ENCODE results near the gene CEMIP2. TPM values are rescaled to one million over a fixed set of nuclear protein-coding genes. Genes with fewer than 3 reads are reported as not detected.

Gene CEMIP2
- total RNA-seq, 1 experiment from 2014 or later: 14.8 TPM

DNA sequence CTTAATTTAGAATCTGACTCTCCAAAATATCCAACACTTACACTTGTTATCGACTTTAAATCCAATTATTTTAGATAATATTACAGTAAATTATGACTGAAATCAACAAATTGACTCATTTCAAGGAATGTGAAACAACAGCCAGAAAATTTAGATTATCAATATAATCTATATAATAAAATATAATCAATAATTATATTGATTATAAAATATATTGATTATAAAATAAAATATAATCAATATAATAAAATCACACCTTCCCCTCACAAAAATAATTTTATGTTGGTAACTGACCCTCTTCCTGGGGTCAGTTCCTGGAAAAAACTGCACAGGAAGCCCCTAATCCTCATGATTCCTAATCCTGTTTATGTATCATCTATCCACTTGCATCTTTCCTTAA, 91.1 kb downstream of the CEMIP2 start:
- POLR2A ChIA-PET: no interaction called here
- CTCF ChIA-PET: no interaction called here
- intact Hi-C loops (cut with micrococcal nuclease; ENCODE audit: unreplicated experiment): no loop called here
- Histone ChIP-seq H3K27ac (ENCODE audit: low read length) (no peak overlapping the region), H3K4me3 (ENCODE audit: low read depth in 2 of 2, low read length in 2 of 2) (no peak overlapping the region), H3K36me3 (ENCODE audit: control insufficient read depth, insufficient read depth, low read length) (no peaks in the 10 kb centered on the region), H3K4me1 (ENCODE audit: control insufficient read depth, insufficient read depth, low read length) (no peaks in the 10 kb centered on the region; the same call in 1 of the 2 replicates), H3K9me3 (ENCODE audit: control insufficient read depth, insufficient read depth, low read depth, low read length) (no peaks in the 10 kb centered on the region), H3K27me3 (ENCODE audit: control insufficient read depth, insufficient read depth, low read length) (no peaks in the 10 kb centered on the region)
- no peak for DNase-seq (ENCODE audit: low read depth, low spot score)
- TF ChIP-seq SIN3A (IDR thresholded peaks at IDR 0.05; ENCODE audit: borderline replicate concordance, insufficient read depth, low read depth, low read length): no peak
- TF ChIP-seq, protein P1, sequence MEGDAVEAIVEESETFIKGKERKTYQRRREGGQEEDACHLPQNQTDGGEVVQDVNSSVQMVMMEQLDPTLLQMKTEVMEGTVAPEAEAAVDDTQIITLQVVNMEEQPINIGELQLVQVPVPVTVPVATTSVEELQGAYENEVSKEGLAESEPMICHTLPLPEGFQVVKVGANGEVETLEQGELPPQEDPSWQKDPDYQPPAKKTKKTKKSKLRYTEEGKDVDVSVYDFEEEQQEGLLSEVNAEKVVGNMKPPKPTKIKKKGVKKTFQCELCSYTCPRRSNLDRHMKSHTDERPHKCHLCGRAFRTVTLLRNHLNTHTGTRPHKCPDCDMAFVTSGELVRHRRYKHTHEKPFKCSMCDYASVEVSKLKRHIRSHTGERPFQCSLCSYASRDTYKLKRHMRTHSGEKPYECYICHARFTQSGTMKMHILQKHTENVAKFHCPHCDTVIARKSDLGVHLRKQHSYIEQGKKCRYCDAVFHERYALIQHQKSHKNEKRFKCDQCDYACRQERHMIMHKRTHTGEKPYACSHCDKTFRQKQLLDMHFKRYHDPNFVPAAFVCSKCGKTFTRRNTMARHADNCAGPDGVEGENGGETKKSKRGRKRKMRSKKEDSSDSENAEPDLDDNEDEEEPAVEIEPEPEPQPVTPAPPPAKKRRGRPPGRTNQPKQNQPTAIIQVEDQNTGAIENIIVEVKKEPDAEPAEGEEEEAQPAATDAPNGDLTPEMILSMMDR (IDR thresholded peaks at IDR 0.05): no peak
- TF ChIP-seq TCF7L2 (IDR thresholded peaks at IDR 0.05; ENCODE audit: low read depth, low read length): no peak
- no peak for TF ChIP-seq POLR2AphosphoS5 (IDR thresholded peaks at IDR 0.05; ENCODE audit: low read depth, low read length)
- TF ChIP-seq, protein P2, sequence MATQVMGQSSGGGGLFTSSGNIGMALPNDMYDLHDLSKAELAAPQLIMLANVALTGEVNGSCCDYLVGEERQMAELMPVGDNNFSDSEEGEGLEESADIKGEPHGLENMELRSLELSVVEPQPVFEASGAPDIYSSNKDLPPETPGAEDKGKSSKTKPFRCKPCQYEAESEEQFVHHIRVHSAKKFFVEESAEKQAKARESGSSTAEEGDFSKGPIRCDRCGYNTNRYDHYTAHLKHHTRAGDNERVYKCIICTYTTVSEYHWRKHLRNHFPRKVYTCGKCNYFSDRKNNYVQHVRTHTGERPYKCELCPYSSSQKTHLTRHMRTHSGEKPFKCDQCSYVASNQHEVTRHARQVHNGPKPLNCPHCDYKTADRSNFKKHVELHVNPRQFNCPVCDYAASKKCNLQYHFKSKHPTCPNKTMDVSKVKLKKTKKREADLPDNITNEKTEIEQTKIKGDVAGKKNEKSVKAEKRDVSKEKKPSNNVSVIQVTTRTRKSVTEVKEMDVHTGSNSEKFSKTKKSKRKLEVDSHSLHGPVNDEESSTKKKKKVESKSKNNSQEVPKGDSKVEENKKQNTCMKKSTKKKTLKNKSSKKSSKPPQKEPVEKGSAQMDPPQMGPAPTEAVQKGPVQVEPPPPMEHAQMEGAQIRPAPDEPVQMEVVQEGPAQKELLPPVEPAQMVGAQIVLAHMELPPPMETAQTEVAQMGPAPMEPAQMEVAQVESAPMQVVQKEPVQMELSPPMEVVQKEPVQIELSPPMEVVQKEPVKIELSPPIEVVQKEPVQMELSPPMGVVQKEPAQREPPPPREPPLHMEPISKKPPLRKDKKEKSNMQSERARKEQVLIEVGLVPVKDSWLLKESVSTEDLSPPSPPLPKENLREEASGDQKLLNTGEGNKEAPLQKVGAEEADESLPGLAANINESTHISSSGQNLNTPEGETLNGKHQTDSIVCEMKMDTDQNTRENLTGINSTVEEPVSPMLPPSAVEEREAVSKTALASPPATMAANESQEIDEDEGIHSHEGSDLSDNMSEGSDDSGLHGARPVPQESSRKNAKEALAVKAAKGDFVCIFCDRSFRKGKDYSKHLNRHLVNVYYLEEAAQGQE (IDR thresholded peaks at IDR 0.05; ENCODE audit: insufficient read depth in 1 of 2, low read depth in 2 of 2, low read length in 1 of 2): no peak
- no TSS peak for BruUV-seq (replicated peaks)
- in situ Hi-C loops (cut with HindIII; ENCODE audit: low pct_unique_long_range_greater_than_20kb, low sequenced_read_pairs): no loop called here
- no peak for ATAC-seq

DNA sequence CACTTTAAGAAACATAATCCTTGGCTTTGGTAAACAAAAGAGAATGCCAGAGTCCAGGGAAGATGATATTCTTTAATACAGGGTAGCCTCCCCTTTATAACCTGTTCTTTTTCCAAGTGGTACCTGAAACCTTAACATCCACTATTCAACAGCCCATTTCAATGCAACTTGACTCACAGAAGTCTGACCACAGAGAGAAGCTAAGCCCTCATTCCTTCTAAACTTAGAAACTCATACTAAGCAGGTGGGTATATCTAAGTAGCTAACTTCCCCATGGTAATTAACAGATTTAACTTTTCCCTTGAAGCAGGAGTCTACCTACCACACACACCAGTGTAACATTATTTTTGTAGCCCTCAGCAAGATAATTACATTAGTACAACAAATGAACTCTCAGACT, 91.9 kb downstream of the CEMIP2 start:
- Histone ChIP-seq H3K27me3 (ENCODE audit: control insufficient read depth, insufficient read depth, low read length) (no peaks in the 10 kb centered on the region), H3K4me1 (ENCODE audit: control insufficient read depth, insufficient read depth, low read length) (no peaks in the 10 kb centered on the region; the same call in 1 of the 2 replicates), H3K27ac (ENCODE audit: low read length) (no peak overlapping the region), H3K4me3 (ENCODE audit: low read depth in 2 of 2, low read length in 2 of 2) (no peak overlapping the region), H3K9me3 (ENCODE audit: control insufficient read depth, insufficient read depth, low read depth, low read length) (no peaks in the 10 kb centered on the region), H3K36me3 (ENCODE audit: control insufficient read depth, insufficient read depth, low read length) (no peaks in the 10 kb centered on the region)
- POLR2A ChIA-PET: no interaction called here
- no peak for ATAC-seq
- intact Hi-C loops (cut with micrococcal nuclease; ENCODE audit: unreplicated experiment): no loop called here
- in situ Hi-C loops (cut with HindIII; ENCODE audit: low pct_unique_long_range_greater_than_20kb, low sequenced_read_pairs): no loop called here
- no peak for DNase-seq (ENCODE audit: low read depth, low spot score)
- TF ChIP-seq TCF7L2 (IDR thresholded peaks at IDR 0.05; ENCODE audit: low read depth, low read length) (no peak), SIN3A (IDR thresholded peaks at IDR 0.05; ENCODE audit: borderline replicate concordance, insufficient read depth, low read depth, low read length) (no peak), POLR2AphosphoS5 (IDR thresholded peaks at IDR 0.05; ENCODE audit: low read depth, low read length) (no peak)
- BruUV-seq (replicated peaks): no TSS peak
- CTCF ChIA-PET: no interaction called here

DNA sequence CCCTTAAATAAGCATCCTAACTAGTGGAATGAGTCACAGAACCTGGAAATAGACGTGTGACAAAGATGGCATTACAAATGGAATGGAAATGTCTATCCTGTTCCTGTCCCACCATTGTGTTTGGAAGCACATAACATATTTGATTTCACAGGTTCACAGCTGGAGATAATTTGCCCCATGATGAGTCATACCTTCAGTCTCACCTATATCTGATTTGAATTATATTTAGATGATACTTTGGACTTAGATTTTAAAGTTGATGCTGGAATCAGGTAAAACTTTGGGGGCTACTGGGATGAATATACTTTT, 92.5 kb downstream of the CEMIP2 start:
- TF ChIP-seq SIN3A (IDR thresholded peaks at IDR 0.05; ENCODE audit: borderline replicate concordance, insufficient read depth, low read depth, low read length): no peak
- TF ChIP-seq POLR2AphosphoS5 (IDR thresholded peaks at IDR 0.05; ENCODE audit: low read depth, low read length): no peak
- TF ChIP-seq, protein P1 (IDR thresholded peaks at IDR 0.05): no peak
- TF ChIP-seq TCF7L2 (IDR thresholded peaks at IDR 0.05; ENCODE audit: low read depth, low read length): no peak
- TF ChIP-seq, protein P2 (IDR thresholded peaks at IDR 0.05; ENCODE audit: insufficient read depth in 1 of 2, low read depth in 2 of 2, low read length in 1 of 2): no peak
- Histone ChIP-seq H3K4me3 (ENCODE audit: low read depth in 2 of 2, low read length in 2 of 2) (no peak overlapping the region), H3K27me3 (ENCODE audit: control insufficient read depth, insufficient read depth, low read length) (no peaks in the 10 kb centered on the region), H3K4me1 (ENCODE audit: control insufficient read depth, insufficient read depth, low read length) (no peaks in the 10 kb centered on the region; the same call in 1 of the 2 replicates), H3K36me3 (ENCODE audit: control insufficient read depth, insufficient read depth, low read length) (no peaks in the 10 kb centered on the region), H3K27ac (ENCODE audit: low read length) (no peak overlapping the region), H3K9me3 (ENCODE audit: control insufficient read depth, insufficient read depth, low read depth, low read length) (no peaks in the 10 kb centered on the region)
- no peak for ATAC-seq
- CTCF ChIA-PET: no interaction called here
- no peak for DNase-seq (ENCODE audit: low read depth, low spot score)
- no TSS peak for BruUV-seq (replicated peaks)
- POLR2A ChIA-PET: no interaction called here
- in situ Hi-C loops (cut with HindIII; ENCODE audit: low pct_unique_long_range_greater_than_20kb, low sequenced_read_pairs) (no loop called here), intact Hi-C loops (cut with micrococcal nuclease; ENCODE audit: unreplicated experiment) (no loop called here)

Data from Panc1 (cell line).